B cell (primary cell): Measurements from ENCODE around the gene SETBP1. TPM values are rescaled to one million over a fixed set of nuclear protein-coding genes. Genes with fewer than 3 reads are reported as not detected.

Source experiments
- ATAC-seq: fragments of 200-7000 bp; cut with Tn5 transposase; one replicate; pipeline ENCODE4 v1.10.0; 2021; ENCODE audit warnings: low read depth, mild to moderate bottlenecking, moderate number of reproducible peaks, moderate library complexity
- CTCF ChIA-PET: fragments of 350-600 bp; sonication (Branson Sonifier 250); formaldehyde crosslinking; loops from one replicate; lab custom pipeline; 2021; ENCODE audit warnings: antibody characterized with exemption, inconsistent platforms; lab: Charles Lee
- POLR2A ChIA-PET: fragments of 350-600 bp; sonication (Branson Sonifier 250); formaldehyde crosslinking; loops from one replicate; lab custom pipeline; 2021; ENCODE audit warnings: antibody characterized with exemption; lab: Charles Lee
- DNase-seq: peaks from one replicate; pipeline ENCODE4 v3.0.0; 2013
- H2AFZ ChIP-seq: 2 replicates; pipeline ENCODE4 v1.6.1; 2012; ENCODE audit warnings: mild to moderate bottlenecking, low read depth, low read length; ENCODE audit not compliant: insufficient read depth, poor library complexity, severe bottlenecking
- H3K27ac ChIP-seq, 2 donors: 1 replicate in 1 of 2; 2 replicates in 1 of 2; pipeline ENCODE4 v1.5.1; 2012 to 2013; ENCODE audit warnings: low read length in 2 of 2, mild to moderate bottlenecking in 2 of 2, moderate library complexity in 1 of 2
- H3K27me3 ChIP-seq, 4 experiments: fragments of 200-600 bp in 1 of 4; sonication (generic) in 1 of 4; replicated peaks in 1 of 4; 1 replicate in 2 of 4; 2 replicates in 2 of 4; pipeline versions ENCODE4 v1.6.1 to v1.7.0; 2013 to 2016; ENCODE audit warnings: low read length in 3 of 4, mild to moderate bottlenecking in 2 of 4, mixed read lengths in 1 of 4, moderate library complexity in 1 of 4; ENCODE audit not compliant: insufficient read depth in 4 of 4, control insufficient read depth in 3 of 4; ENCODE audit errors: control extremely low read depth in 1 of 4
- H3K36me3 ChIP-seq, 2 experiments: replicated peaks in 1 of 2; 1 replicate in 1 of 2; 2 replicates in 1 of 2; pipeline versions ENCODE4 v1.6.1 to v1.7.1; 2013; ENCODE audit warnings: low read length in 1 of 2; ENCODE audit not compliant: insufficient read depth in 2 of 2, control insufficient read depth in 1 of 2; ENCODE audit errors: control extremely low read depth in 1 of 2, extremely low read depth in 1 of 2
- H3K4me1 ChIP-seq, 2 donors: fragments of 200-600 bp in 1 of 2; sonication (generic) in 1 of 2; 1 replicate in 1 of 2; 2 replicates in 1 of 2; pipeline versions ENCODE4 v1.5.1 to v1.6.1; 2013 to 2017; ENCODE audit warnings: low read length in 2 of 2; ENCODE audit not compliant: control insufficient read depth in 2 of 2, insufficient read depth in 2 of 2
- H3K4me2 ChIP-seq: replicated peaks from 2 replicates; pipeline ENCODE3; 2012; ENCODE audit warnings: mild to moderate bottlenecking, low read depth, low read length; ENCODE audit not compliant: poor library complexity, severe bottlenecking
- H3K4me3 ChIP-seq, 5 experiments: fragments of 200-600 bp in 1 of 5; sonication (generic) in 1 of 5; 1 replicate in 3 of 5; 2 replicates in 2 of 5; pipeline versions ENCODE4 v1.5.1 to v1.7.0; 2011 to 2016; ENCODE audit warnings: low read length in 4 of 5, mild to moderate bottlenecking in 4 of 5, low read depth in 2 of 5, control low read depth in 1 of 5, moderate library complexity in 1 of 5; ENCODE audit not compliant: insufficient read depth in 1 of 5; ENCODE audit errors: control extremely low read depth in 1 of 5, extremely low read depth in 1 of 5
- H3K79me2 ChIP-seq: fragments of 200-600 bp; sonication (generic); one replicate; pipeline ENCODE4 v1.6.0; 2016; ENCODE audit warnings: low read length; ENCODE audit not compliant: control insufficient read depth, insufficient read depth
- H3K9ac ChIP-seq: fragments of 200-600 bp; sonication (generic); 2 replicates; pipeline ENCODE4 v1.6.1; 2017; ENCODE audit warnings: mild to moderate bottlenecking, low read length, moderate library complexity
- H3K9me3 ChIP-seq, 3 donors: one replicate each; pipeline versions ENCODE4 v1.6.1 to v1.7.1; 2013; ENCODE audit warnings: low read length in 2 of 3; ENCODE audit not compliant: control insufficient read depth in 2 of 3, insufficient read depth in 1 of 3; ENCODE audit errors: control extremely low read depth in 1 of 3
- H4K20me1 ChIP-seq: 2 replicates; pipeline ENCODE4 v1.6.0; 2012; ENCODE audit warnings: mild to moderate bottlenecking, low read length; ENCODE audit not compliant: insufficient read depth, control insufficient read depth, poor library complexity, severe bottlenecking
- H3K27ac Mint-ChIP-seq: one replicate; pipeline ENCODE4 v1.8.0; 2021; ENCODE audit warnings: mixed read lengths
- H3K27me3 Mint-ChIP-seq: one replicate; pipeline ENCODE4 v1.8.0; 2021; ENCODE audit warnings: mixed read lengths
- H3K4me1 Mint-ChIP-seq: one replicate; pipeline ENCODE4 v1.8.0; 2021; ENCODE audit warnings: mixed read lengths
- H3K4me3 Mint-ChIP-seq: one replicate; pipeline ENCODE4 v1.8.0; 2021; ENCODE audit warnings: mixed read lengths
- H3K9me3 Mint-ChIP-seq: one replicate; pipeline ENCODE4 v1.8.0; 2022; ENCODE audit warnings: mixed read lengths; ENCODE audit not compliant: insufficient read depth
- CTCF ChIP-seq: fragments of 200-600 bp; IDR thresholded peaks from one replicate; pipeline ENCODE4 v1.8.0; 2022; ENCODE audit warnings: antibody characterized with exemption, mild to moderate bottlenecking
- EZH2 ChIP-seq: IDR thresholded peaks from 2 replicates; pipeline ENCODE4 v1.6.1; 2012; ENCODE audit warnings: borderline replicate concordance, low read depth, mild to moderate bottlenecking, moderate library complexity, low read length; ENCODE audit not compliant: insufficient read depth, poor library complexity, severe bottlenecking
- WGBS: methylation state at CpG from one replicate; pipeline ENCODE4 v1.1.5; 2013; ENCODE audit warnings: missing lambda C conversion rate; ENCODE audit not compliant: insufficient coverage; 5-methylcytosine and 5-hydroxymethylcytosine counted together
- intact Hi-C: fragments of 100-400 bp; cut with micrococcal nuclease; formaldehyde crosslinking; loops from one replicate; pipeline ENCODE4 v1.10.0; 2022
- polyA plus RNA-seq: library from polyadenylated mRNA; depleted of rRNA; stranded (reverse); fragments of >200 nt; gene quantifications from 2 replicates; pipeline ENCODE4 v1.2.3, GENCODE V29; 2012
- total RNA-seq, 2 donors: library from RNA; stranded (reverse); fragments of 120-200 nt in 1 of 2; gene quantifications; 1 replicate in 1 of 2; 2 replicates in 1 of 2; pipeline versions ENCODE4 v1.2.3 to v1.2.4, GENCODE V29; 2013 to 2022

The SETBP1 gene
- total and polyA plus RNA-seq, 2 donors (not counting 1 experiment from before 2014, with no cell fraction given): 15.1 to 129 TPM

DNA sequence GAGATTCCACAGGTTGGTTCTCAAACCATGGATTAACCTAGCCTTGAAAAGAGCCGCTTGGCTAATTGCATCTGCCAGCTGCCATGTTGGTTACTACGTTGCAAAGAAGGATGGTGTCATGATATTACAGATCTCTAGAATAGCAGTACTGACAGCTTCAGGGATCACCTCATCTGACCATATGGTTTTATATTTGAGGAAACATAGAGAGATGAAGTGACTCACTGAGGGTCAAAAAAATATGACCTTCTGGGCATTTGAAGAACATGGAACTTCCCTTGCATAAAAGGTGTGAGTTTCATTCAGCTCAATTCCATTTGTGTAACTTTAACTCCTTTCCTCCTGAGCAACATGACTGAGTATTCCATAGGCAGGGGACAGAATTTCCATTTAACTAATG, 242.3 kb downstream of the SETBP1 start:
- Histone ChIP-seq H3K79me2 (peaks cover 77% of the 10 kb centered on the region), H3K36me3 (peaks cover 0 to 9% of the 10 kb centered on the region in 2 experiments), H3K27me3 (no peaks in the 10 kb centered on the region), H3K9me3 (peaks cover 0 to 3% (median 0%) of the 10 kb centered on the region in 3 donors), H3K4me2 (no peak overlapping the region), H3K27ac (no peak overlapping the region), H4K20me1 (peaks cover 12% of the 10 kb centered on the region), H2AFZ (no peak overlapping the region), H3K4me3 (no peak overlapping the region), H3K9ac (no peak overlapping the region), H3K4me1 (no peaks in the 10 kb centered on the region)
- POLR2A ChIA-PET: no interaction called here
- no peak for DNase-seq
- no CpG with 5 or more reads among the region's 2 CpGs for WGBS
- Mint-ChIP-seq H3K4me3 (no peak overlapping the region), H3K9me3 (no peaks in the 10 kb centered on the region), H3K27ac (no peak overlapping the region), H3K4me1 (peaks cover 29% of the 10 kb centered on the region), H3K27me3 (no peaks in the 10 kb centered on the region)
- TF ChIP-seq EZH2: no peak
- no peak for TF ChIP-seq CTCF
- CTCF ChIA-PET: interaction anchor here (1.1 to 2.5 kb wide), 2 partner anchors 10 to 244 kb away, joined by 3 to 9 read pairs; no protein-coding TSS in a partner anchor
- intact Hi-C loops: no loop called here
- ATAC-seq: no peak

DNA sequence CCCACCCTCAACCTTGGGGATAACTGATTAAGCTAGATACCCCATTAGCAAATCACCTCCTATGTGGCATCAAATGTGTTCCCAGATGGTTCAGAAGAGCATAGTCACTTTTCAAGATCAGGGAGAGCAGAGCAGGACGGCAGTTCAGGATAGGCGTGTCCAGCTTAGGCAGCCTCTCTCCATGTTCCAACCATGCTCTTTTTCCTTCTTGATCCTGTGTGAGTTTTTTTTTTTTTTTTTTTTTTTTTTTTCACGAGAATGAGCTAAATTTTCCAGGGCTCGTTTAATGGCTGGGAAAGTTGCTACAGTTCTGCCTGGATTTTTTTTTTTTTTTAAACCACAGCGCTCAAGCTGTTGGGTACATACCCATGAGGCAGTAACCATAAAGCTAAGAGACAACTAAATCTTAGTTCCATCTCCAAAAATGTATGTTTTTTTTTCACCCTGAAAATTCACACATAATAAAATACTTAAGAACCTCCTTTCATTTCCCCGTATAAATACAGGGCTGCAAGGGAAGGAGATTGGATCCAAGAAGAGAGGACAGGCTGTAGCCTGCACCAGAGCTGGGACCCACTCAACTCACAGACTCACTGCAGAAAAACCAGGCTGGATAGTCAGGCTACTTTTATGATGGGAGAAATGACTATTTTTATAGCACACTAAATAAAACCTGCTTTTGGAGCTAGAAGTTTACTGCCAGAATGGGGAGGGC, 244.3 kb downstream of the SETBP1 start:
- no CpG with 5 or more reads among the region's 6 CpGs for WGBS
- Mint-ChIP-seq H3K4me1 (peaks cover 31% of the 10 kb centered on the region), H3K9me3 (no peaks in the 10 kb centered on the region), H3K27ac (peak overlapping the region; percentile 59), H3K27me3 (no peaks in the 10 kb centered on the region), H3K4me3 (no peak overlapping the region)
- Histone ChIP-seq H3K27ac (no peak overlapping the region), H3K79me2 (peaks cover 63% of the 10 kb centered on the region), H2AFZ (no peak overlapping the region), H3K4me1 (no peaks in the 10 kb centered on the region), H3K36me3 (peaks cover 0 to 9% of the 10 kb centered on the region in 2 experiments), H3K27me3 (no peaks in the 10 kb centered on the region), H4K20me1 (peaks cover 7% of the 10 kb centered on the region), H3K9ac (no peak overlapping the region), H3K9me3 (peaks cover 0 to 4% (median 0%) of the 10 kb centered on the region in 3 donors), H3K4me3 (no peak overlapping the region), H3K4me2 (no peak overlapping the region)
- ChIA-PET POLR2A (interaction anchor here (0.7 kb wide), 1 partner anchor 682 kb away, joined by 8 read pairs; no protein-coding TSS in a partner anchor), CTCF (interaction anchor here (0.7 to 2.5 kb wide), 4 partner anchors 12 to 246 kb away, joined by 3 to 9 read pairs (median 3); no protein-coding TSS in a partner anchor)
- DNase-seq: no peak
- intact Hi-C loops: no loop called here
- no peak for ATAC-seq
- TF ChIP-seq CTCF: no peak
- TF ChIP-seq EZH2: no peak
